NB4 (cell line): Measurements from ENCODE around the gene SYNGR4.

ENCODE experiments used
- CTCF ChIP-seq: IDR thresholded peaks from one replicate; pipeline ENCODE4 v1.5.1; 2012; ENCODE audit warnings: low read depth, low read length
- MYC ChIP-seq: IDR thresholded peaks from 2 replicates; pipeline ENCODE4 v1.6.1; 2011; ENCODE audit warnings: low read depth, low read length
- POLR2A ChIP-seq: IDR thresholded peaks from 2 replicates; pipeline ENCODE4 v1.6.1; 2011; ENCODE audit warnings: mild to moderate bottlenecking; ENCODE audit not compliant: insufficient read length; ENCODE audit errors: extremely low read depth
- TF ChIP-seq, protein P1 (sequence below): IDR thresholded peaks from 2 replicates; pipeline ENCODE4 v1.6.1; 2011; ENCODE audit warnings: low read depth, low read length

DNA sequence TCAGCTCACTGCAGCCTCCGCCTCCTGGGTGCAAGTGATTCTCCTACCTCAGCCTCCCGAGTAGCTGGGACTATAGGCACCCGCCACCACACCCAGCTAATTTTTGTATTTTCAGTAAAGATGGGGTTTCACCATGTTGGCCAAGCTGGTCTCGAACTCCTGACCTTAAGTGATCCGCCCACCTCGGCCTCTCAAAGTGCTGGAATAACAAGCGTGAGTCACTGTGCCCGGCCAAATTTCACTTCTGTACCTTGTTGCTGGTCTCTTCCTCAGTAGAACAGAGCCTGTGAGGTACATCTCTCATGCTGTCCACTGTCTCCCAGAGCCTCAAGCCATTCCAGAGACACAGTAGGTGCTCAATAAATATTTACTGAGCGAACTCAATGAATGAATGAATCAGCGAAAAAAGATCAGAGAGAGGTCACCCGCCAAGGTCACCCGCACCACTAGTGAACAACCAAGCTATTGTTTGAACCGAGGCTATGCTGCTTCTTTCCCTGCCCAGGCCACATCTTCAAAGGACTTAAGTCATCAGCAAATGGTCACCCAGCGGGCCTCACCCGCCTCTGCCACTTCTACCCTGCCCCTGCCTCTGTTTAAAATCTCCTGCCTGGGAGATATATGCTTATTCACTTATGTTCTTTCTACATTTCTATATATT, 9.7 kb upstream of the SYNGR4 start:
- no peak for TF ChIP-seq CTCF
- TF ChIP-seq MYC: no peak
- no peak for TF ChIP-seq POLR2A
- TF ChIP-seq, protein P1, sequence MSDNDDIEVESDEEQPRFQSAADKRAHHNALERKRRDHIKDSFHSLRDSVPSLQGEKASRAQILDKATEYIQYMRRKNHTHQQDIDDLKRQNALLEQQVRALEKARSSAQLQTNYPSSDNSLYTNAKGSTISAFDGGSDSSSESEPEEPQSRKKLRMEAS: no peak
